ENCODE measurements around the gene MTHFD1. TPM values are rescaled to one million over a fixed set of nuclear protein-coding genes. Genes with fewer than 3 reads are reported as not detected.

MTHFD1 gene
- total and polyA plus RNA-seq, 9 donors, result 16.3 to 77.6 (median 52.1) TPM

- H3K4me1 ChIP-seq (ENCODE audit: insufficient read depth), result no peaks in the 10 kb centered on the region
- H3K4me3 ChIP-seq, result no peak overlapping the region
- no peaks in the 10 kb centered on the region for H3K27me3 ChIP-seq
- WGBS, 3 donors, result 90 to 94% (median 93%) methylated on average over 10 of the region's 10 CpGs
- no peak for DNase-seq
- TF ChIP-seq CTCF (IDR thresholded peaks at IDR 0.05) (no peak), POLR2A (IDR thresholded peaks at IDR 0.05) (no peak), EP300 (IDR thresholded peaks at IDR 0.05) (no peak)
- H3K9me3 ChIP-seq, result no peaks in the 10 kb centered on the region
- H3K27ac ChIP-seq, result no peak overlapping the region
- no peaks in the 10 kb centered on the region for H3K36me3 ChIP-seq
- intact Hi-C loops (cut with DNase I), result no loop called here
Observed at GRCh38 chr14:64454671-64455070, 66.5 kb downstream of the MTHFD1 start.

- no peak overlapping the region for H3K4me3 ChIP-seq
- WGBS, 3 donors, result 84 to 89% (median 89%) methylated on average over 4 of the region's 4 CpGs
- no peak for DNase-seq
- H3K9me3 ChIP-seq, result no peaks in the 10 kb centered on the region
- peaks cover 1% of the 10 kb centered on the region for H3K4me1 ChIP-seq (ENCODE audit: insufficient read depth)
- no peaks in the 10 kb centered on the region for H3K36me3 ChIP-seq
- TF ChIP-seq POLR2A (IDR thresholded peaks at IDR 0.05) (no peak), EP300 (IDR thresholded peaks at IDR 0.05) (no peak), CTCF (IDR thresholded peaks at IDR 0.05) (no peak)
- no peaks in the 10 kb centered on the region for H3K27me3 ChIP-seq
- intact Hi-C loops (cut with DNase I), result no loop called here
- no peak overlapping the region for H3K27ac ChIP-seq
Observed at GRCh38 chr14:64459405-64460136, 71.4 kb downstream of the MTHFD1 start.

DNA sequence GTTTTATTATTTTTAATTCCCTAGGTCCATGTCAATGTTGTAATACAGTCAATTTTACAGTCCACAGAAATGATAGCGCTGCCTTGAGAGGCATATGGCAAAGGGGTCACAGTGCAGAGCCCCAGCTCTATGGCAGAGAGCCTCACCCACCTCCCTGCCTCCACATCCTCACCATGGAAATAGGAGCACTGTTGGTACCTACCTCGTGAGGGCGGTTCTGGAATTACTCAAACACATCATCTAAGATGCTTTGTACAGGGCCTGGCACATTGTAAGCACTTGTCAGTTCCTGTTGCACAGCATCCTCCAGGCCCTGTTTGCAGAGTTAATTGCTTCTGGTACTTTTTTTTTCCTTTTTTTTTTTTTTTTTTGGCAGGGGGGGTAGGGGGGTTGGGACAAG is 73.1 kb downstream of the MTHFD1 start:
- WGBS, 3 donors, result 71 to 92% (median 80%) methylated on average over 3 of the region's 3 CpGs
- peaks cover 2% of the 10 kb centered on the region for H3K4me1 ChIP-seq (ENCODE audit: insufficient read depth)
- intact Hi-C loops (cut with DNase I), result no loop called here
- TF ChIP-seq EP300 (IDR thresholded peaks at IDR 0.05), result no peak
- TF ChIP-seq POLR2A (IDR thresholded peaks at IDR 0.05), result no peak
- TF ChIP-seq CTCF (IDR thresholded peaks at IDR 0.05), result no peak
- no peak for DNase-seq
- no peaks in the 10 kb centered on the region for H3K27me3 ChIP-seq
- H3K27ac ChIP-seq, result no peak overlapping the region
- H3K9me3 ChIP-seq, result no peaks in the 10 kb centered on the region
- H3K36me3 ChIP-seq, result no peaks in the 10 kb centered on the region
- H3K4me3 ChIP-seq, result no peak overlapping the region

DNA sequence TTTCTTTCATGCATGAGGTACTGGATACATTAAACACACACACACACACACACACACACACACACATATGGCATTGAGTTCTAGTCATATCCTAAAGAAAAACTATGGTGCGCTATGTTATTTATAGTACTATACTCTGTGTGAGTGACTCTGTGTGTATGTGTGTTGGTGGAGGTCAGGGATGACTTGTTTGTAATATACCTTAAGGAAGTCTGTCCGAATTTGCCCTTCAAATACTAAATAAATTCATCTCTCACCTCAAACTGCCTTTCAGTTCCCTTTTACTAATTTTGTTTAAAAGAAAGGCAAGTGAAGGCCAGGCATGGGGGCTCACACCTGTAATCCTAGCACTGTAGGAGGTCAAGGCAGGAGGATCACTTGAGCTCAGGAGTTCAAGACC is 75.0 kb downstream of the MTHFD1 start:
- 93 to 97% (median 94%) methylated on average over 2 of the region's 2 CpGs for WGBS, 3 donors

More for the DNA sequence above, 75.0 kb downstream of the MTHFD1 start:
- H3K27ac ChIP-seq, result no peak overlapping the region
- no peak overlapping the region for H3K4me3 ChIP-seq
- H3K9me3 ChIP-seq, result no peaks in the 10 kb centered on the region
- H3K27me3 ChIP-seq, result no peaks in the 10 kb centered on the region
- peaks cover 2% of the 10 kb centered on the region for H3K4me1 ChIP-seq (ENCODE audit: insufficient read depth)
- TF ChIP-seq CTCF (IDR thresholded peaks at IDR 0.05) (no peak), EP300 (IDR thresholded peaks at IDR 0.05) (no peak), POLR2A (IDR thresholded peaks at IDR 0.05) (no peak)
- intact Hi-C loops (cut with DNase I), result no loop called here
- H3K36me3 ChIP-seq, result no peaks in the 10 kb centered on the region
- DNase-seq, result no peak
